Suppressor macrophage (primary cell): ENCODE results near the gene TAL1.
"Not testable (repeated sequence)": the region's sequence is repeated elsewhere in the genome, so short reads cannot be mapped to it uniquely, and the experiment has no call there.

ENCODE experiments used
- DNase-seq, 4 experiments: peaks; one replicate each; pipeline ENCODE4 v3.0.0-alpha.2; 2020 to 2022
- total RNA-seq, 17 experiments: gene quantifications; one replicate each; lab custom pipeline; 2026; ENCODE audit warnings: mixed read lengths in 6 of 17, inconsistent platforms in 3 of 17; lab: John Stamatoyannopoulos, UW

Gene TAL1
- 0 to 5.6 (median 0) reads per million in 17 experiments for total RNA-seq

DNA sequence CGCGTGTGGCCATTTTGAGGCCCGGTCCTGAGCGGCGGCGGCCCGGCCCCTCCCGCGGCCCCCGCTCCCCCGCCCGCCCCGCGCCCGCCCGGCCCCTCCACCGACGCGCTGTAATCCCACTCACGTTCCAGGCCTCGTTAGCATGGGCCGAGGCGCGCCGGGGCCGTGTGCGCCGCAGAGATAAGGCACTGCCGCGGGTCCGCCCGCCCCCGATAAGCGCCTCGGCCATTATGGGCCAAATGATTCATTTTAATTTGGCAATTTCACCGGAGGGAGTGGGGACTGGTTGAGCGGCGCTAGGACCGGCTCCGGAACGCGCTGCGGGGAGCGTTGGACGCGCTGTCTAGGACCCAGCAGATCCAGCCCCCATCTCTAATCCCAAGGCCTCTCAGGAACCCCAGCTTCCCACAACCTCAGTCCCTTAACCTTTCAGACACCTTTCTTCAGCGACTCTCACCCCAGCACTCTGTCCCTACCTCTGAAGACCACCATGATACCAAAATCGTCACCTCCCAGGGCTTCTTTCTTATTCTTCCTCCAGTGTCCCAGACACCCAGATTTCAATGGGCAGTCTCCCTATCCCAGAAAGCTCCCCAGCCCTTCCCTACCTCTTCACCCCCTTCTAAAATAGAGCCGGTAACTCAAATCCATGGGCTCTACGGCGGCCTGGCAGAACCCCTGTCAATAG, at the start of gene TAL1:
Gene TAL1, minus strand, starts transcription at position 39 of the 688 bp plus-strand sequence. CDS start 6,337 bp downstream, outside the sequence.
- DNase-seq: peak in 2 of 4 experiments; percentile 25 to 26

GRCh38 chr1:47280142-47280541, 48.1 kb upstream of the TAL1 start:
- no peak for DNase-seq

GRCh38 chr1:47276850-47277249, 44.8 kb upstream of the TAL1 start:
- no peak for DNase-seq

- DNase-seq: not testable (repeated sequence)
Observed at GRCh38 chr1:47275811-47276210, 43.8 kb upstream of the TAL1 start.

DNA sequence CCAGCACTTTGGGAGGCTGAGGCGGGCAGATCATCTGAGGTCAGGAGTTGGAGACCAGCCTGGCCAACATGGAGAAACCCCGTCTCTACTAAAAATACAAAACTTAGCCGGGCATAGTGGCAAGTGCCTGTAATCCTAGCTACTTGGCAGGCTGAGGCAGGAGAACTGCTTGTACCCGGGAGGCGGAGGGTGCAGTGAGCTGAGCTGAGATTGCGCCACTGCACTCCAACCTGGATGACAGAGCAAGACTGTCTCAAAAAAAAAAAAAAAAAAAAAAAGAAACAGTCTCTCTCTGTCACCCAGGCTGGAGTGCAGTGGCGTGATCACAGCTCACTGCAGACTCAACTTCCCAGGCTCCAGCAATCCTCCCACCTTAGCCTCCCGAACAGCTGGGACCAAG, 33.5 kb upstream of the TAL1 start:
- DNase-seq: not testable (repeated sequence)

DNA sequence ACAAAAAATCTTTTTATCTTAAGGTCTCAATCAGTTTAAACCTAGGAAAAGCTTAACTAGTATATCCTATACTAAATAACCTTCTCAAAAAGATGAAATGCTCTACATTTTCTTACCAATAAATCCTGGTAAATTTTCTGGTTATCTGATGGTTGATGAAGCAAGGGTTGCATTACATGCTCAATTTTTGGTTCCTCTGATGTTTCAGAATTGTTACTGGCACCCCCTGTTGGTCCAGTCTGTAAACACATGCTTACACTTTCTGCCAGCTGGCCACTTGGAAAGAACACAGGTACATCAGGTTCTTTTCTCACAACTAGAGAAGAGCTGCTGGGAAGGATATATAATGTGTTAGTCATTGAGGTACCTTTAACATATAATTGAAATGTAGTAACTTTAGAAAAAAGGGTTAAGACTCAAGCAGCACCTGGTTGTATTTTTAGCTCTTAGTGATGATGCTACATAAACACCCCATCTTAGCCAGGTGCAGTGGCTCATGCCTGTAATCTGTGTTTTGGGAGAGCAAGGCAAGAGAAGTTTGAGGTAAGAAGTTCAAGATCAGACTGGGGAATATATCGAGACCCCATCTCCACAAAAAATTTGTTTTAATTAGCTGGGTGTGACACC, 30.9 kb upstream of the TAL1 start:
- peak; percentile 66 to 78 (median 70) for DNase-seq

DNA sequence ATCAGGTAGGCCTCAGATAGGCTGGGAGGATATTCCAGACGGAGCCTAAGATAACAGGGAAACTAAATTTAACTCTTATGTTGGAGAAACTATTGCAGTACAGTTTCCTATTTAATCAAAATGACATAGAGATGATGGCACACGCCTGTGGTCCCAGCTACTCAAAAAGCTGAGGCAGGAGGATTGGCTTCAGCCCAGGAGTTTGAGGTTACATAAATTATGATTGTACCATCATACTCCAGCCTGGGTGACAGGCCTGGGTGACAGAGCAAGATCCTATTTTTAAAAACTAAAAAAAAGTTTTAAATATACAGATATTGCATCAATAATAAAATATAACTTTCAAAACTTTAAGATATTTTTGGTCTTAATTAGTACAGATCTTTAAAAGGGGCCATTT, 25.2 kb upstream of the TAL1 start:
- DNase-seq: no peak

- DNase-seq: no peak
Observed at GRCh38 chr1:47252795-47253194, 20.8 kb upstream of the TAL1 start.

DNA sequence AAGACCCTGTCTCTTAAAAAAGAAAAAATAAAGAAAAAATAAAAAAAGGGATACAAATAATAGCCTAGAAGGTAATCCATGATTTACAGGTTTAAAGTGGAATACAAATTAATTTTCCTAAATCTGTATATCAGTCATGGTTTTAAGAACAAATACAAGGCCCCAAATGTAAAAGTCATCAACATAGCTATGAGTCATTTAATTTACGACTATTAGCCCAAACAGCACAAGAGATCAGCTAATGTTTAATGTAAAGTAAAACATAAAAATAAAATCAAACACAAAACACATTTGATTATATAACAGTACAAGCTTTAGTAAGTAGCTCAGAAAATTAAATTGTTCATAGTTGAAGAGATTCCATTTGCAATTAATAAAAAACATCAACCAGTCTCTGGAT, 20.3 kb upstream of the TAL1 start:
- DNase-seq: no peak

GRCh38 chr1:47249755-47250154, 17.7 kb upstream of the TAL1 start:
- DNase-seq: no peak

DNA sequence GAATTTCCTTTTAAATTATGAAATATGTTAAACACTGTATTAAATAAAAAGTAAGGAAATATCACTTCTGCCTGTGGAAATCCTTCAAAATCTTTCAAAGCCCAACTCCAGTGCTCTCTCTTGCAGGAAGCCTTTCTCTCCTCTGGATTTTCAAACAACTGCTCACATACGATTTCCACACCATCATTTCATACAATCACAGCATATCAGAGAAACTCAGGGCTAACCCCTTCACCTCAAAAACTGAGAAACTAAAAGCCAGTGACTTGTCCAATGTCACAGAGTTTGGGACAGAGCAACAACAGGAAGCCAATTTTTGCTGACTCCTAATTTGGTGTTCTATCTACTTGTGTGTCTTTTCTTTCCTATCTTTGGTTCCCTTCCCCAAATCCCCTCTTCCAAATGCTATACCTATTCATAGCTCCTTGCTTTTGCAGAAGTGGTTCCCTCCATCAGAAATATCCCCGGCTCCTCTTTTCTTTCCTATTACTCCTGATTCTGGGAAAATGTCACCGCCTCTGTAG, 12.4 kb upstream of the TAL1 start:
- no peak for DNase-seq

DNA sequence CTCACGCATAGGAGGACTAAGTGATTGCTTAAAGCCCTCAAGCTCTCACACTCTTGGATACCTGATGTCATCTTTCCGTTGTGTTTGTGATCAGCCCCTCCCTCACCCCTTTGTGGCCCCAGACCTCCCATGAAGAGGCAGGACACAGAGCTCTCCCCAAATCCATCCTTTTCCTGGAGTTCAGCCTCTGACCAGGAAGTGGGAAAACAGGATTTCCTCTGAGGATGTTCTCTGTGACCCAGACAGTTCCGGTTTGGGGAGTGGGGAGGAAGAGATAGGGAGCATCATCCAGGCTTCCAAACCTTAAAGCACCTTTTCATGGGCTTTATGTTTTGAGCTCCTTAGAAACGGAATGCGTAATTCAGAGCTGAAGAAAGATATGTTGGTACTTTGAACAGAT, 11.9 kb upstream of the TAL1 start:
- DNase-seq: no peak

DNA sequence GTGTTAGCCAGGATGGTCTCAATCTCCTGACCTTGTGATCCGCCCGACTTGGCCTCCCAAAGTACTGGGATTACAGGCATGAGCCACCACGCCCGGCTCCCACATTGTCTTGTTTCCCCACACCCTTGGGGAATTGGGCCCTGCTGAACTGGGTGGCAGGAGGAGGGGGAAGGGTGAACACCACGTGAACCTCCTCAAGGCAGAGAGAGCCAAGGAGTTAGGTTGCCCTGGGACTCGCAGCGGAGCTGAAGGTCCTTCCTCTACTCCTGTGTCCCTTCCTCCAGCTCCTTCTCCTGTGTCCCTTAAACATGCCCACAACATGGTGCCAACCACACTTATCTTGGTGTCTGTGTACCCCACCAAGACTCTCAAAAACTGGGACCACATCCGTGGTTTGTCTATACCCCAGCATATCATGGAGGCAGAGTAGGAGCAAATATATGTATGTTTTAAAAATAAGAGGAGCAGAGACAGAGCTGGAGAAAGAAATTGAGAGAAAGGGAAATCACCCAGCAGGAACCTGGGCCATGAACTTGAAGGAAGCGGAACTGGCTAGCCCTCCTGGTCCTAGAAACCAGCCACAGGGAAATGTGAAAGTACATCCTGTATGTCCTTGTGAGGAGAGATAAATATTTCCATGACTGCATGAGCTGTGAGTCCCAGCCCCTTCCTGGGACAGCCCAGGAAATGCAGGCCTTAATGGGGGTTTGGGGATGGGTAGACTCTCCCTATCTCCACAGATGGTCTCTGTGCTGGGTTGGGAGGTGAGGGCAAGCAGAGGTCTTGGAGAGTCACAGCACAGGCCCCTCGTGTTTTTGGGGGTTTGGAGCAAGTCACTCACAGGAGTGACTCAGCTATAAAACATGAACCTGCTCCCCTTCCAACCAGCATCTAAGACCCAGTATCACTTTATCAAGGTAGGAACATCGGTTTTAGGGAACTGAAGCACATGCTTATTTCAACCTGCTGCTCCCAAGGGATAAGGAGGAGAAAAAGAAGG, 9.4 kb upstream of the TAL1 start:
- no peak for DNase-seq

DNA sequence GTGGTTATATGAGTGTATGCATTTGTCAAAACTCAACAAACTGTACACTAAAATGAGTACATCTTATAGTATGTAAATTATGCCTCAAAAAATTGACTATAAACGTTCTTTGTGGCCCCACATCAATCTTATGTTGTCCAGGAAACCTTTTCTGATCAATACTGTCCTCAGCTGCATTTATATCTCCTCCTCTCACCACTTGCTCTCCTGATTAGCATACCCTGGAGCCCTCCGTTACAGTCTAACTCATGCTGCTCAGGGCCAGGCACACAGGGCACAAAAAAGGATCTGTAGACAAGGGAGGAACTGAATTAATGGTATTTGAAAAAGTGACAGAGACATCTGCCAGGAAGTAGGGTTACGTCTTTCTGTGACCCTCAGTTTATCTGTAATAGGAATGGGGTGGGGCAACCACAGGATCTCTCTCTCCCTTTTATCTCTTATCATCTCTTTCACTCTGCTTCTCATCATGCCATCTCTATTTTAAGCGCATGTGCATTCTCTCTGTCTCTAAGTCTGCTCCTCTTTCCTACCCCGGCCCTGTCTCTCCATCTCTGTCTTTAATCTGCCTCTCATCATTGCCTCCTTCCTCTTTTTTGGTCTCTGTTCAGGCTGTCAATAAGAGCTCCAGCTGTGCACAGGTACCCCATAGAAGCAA, 7.0 kb upstream of the TAL1 start:
- no peak for DNase-seq

GRCh38 chr1:47235806-47236205, 3.8 kb upstream of the TAL1 start:
- DNase-seq: no peak

- DNase-seq: peak in 3 of 4 experiments; percentile 30 to 47 (median 40)
Observed at GRCh38 chr1:47235241-47235681, 3.2 kb upstream of the TAL1 start.

DNA sequence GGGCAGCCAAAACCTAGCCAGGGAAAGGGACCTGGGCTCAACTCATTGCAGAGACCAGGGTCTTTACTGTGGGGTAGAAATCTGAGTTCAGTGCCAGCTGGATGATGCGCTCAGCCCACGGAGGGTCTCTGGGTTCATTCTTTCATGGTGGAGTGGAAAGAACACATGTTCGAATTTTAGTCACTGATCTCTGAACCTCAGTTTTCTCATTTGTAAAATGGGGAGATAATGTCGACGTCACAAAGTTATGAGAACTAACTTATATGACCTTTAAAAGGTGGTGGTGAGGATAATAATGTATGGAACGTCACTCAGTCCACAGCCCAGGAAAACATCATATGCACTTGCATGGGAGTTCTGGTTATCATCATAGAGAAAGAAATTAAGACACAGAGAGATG, 1.2 kb upstream of the TAL1 start:
- DNase-seq: no peak

- peak; percentile 68 to 80 (median 74) for DNase-seq
Observed at GRCh38 chr1:47231301-47232186, 481 bp downstream of the TAL1 start.

DNA sequence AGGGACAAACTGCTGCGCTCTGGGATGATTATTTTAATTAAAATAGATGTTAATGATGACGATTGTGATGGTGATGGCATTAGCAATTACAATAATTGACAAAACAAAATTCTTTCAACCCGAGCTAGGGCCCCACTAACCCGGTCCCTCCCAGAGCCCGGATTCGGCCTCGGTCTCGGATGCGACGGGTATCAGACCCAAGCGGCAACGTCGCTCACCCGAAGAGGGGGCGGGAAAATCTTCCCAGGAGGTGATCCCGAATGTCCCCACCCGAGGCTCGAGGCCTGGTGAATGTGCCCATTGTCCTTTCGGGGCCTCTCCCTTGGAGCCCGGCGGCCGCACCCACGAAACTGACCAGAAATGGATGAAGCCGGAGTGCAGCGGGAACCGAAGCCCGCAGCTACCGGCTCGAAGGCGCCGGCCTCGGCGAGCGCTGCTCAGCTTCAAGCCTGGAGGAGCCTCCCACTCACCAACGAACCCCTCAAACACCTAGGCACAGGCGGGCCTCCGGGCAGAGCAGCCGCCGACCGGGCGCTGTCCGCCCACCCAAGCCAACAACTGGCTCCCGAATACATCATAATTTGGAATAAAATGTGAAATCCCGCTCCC, 1.2 kb downstream of the TAL1 start:
- peak in 2 of 4 experiments; percentile 37 to 40 for DNase-seq

- DNase-seq: no peak
Observed at GRCh38 chr1:47229886-47230691, 1.9 kb downstream of the TAL1 start.
